Measurements from ENCODE around the gene P3H1. TPM values are rescaled to one million over a fixed set of nuclear protein-coding genes. Genes with fewer than 3 reads are reported as not detected.
"Not testable (repeated sequence)": the region's sequence is repeated elsewhere in the genome, so short reads cannot be mapped to it uniquely, and the experiment has no call there.

P3H1 gene
- total RNA-seq, 1 experiment from 2014 or later = 57.8 TPM

DNA sequence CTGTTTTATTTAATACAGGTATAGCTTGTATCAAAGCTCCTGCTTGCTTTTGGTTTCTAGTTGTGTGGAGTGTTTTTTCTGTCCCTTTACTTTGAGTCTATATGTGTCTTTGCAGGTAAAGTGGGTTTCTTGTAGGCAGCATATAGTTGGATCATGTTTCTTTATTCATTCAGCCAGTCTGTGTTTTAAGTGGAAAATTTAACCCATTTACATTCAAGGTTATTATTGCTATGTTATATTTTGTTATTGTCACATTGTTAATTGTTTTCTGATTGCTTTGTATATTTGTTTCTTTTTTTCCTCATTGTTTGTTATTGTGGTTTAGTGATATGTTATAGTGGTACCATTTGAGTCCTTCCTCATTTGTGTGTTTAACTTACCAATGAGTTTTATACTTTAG is 53.5 kb downstream of the P3H1 start:
- DNase-seq (ENCODE audit: low spot score) = no peak
- H3K4me3 ChIP-seq (ENCODE audit: low read depth, low read length, poor library complexity, severe bottlenecking) = no peak overlapping the region
- ChIA-PET CTCF (no interaction called here), POLR2A (ENCODE audit: low non-redundant PET) (no interaction called here)
- intact Hi-C loops (cut with micrococcal nuclease; ENCODE audit: unreplicated experiment) = no loop called here
- peaks cover 12% of the 10 kb centered on the region for H3K9me3 ChIP-seq (ENCODE audit: low read depth, low read length, poor library complexity, severe bottlenecking)
- TF ChIP-seq EZH2 (IDR thresholded peaks at IDR 0.05; ENCODE audit: borderline replicate concordance, low read depth, low read length, poor library complexity, severe bottlenecking) = no peak
- TF ChIP-seq, protein P1, sequence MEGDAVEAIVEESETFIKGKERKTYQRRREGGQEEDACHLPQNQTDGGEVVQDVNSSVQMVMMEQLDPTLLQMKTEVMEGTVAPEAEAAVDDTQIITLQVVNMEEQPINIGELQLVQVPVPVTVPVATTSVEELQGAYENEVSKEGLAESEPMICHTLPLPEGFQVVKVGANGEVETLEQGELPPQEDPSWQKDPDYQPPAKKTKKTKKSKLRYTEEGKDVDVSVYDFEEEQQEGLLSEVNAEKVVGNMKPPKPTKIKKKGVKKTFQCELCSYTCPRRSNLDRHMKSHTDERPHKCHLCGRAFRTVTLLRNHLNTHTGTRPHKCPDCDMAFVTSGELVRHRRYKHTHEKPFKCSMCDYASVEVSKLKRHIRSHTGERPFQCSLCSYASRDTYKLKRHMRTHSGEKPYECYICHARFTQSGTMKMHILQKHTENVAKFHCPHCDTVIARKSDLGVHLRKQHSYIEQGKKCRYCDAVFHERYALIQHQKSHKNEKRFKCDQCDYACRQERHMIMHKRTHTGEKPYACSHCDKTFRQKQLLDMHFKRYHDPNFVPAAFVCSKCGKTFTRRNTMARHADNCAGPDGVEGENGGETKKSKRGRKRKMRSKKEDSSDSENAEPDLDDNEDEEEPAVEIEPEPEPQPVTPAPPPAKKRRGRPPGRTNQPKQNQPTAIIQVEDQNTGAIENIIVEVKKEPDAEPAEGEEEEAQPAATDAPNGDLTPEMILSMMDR (conservative IDR thresholded peaks at IDR 0.05; ENCODE audit: low read depth, low read length) = no peak
- no peaks in the 10 kb centered on the region for H3K4me1 ChIP-seq (ENCODE audit: insufficient read depth, low read length, poor library complexity, severe bottlenecking)
- BruUV-seq (replicated peaks) = no TSS peak
- peaks cover 48% of the 10 kb centered on the region for H3K36me3 ChIP-seq (ENCODE audit: insufficient read depth, low read length, poor library complexity, severe bottlenecking)
- no peak overlapping the region for H3K27ac ChIP-seq (ENCODE audit: low read depth, low read length, poor library complexity, severe bottlenecking)
- H3K27me3 ChIP-seq (replicated peaks; ENCODE audit: insufficient read depth, low read depth, low read length, poor library complexity) = no peaks in the 10 kb centered on the region

DNA sequence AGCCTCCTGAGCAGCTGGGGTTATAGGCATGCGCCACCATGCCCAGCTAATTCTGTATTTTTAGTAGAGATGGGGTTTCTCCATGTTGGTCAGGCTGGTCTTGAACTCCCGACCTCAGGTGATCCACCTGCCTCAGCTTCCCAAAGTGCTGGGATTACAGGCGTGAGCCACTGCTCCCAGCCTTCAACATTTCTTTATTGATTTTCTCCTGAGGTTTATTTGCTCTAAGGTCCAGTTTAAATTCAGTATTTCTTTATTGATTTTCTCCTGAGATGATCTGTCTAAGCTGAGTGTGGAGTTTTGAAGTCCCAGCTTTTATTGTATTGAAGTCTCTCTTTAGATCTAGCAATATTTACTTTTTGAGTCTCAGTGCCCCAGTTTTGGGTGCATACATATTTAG is 54.0 kb downstream of the P3H1 start:
- peaks cover 12% of the 10 kb centered on the region for H3K9me3 ChIP-seq (ENCODE audit: low read depth, low read length, poor library complexity, severe bottlenecking)
- peaks cover 51% of the 10 kb centered on the region for H3K36me3 ChIP-seq (ENCODE audit: insufficient read depth, low read length, poor library complexity, severe bottlenecking)
- intact Hi-C loops (cut with micrococcal nuclease; ENCODE audit: unreplicated experiment); H3K4me1 ChIP-seq (ENCODE audit: insufficient read depth, low read length, poor library complexity, severe bottlenecking); H3K27me3 ChIP-seq (replicated peaks; ENCODE audit: insufficient read depth, low read depth, low read length, poor library complexity); DNase-seq (ENCODE audit: low spot score); BruUV-seq (replicated peaks); H3K27ac ChIP-seq (ENCODE audit: low read depth, low read length, poor library complexity, severe bottlenecking); POLR2A ChIA-PET (ENCODE audit: low non-redundant PET); H3K4me3 ChIP-seq (ENCODE audit: low read depth, low read length, poor library complexity, severe bottlenecking); CTCF ChIA-PET: not testable (repeated sequence)

DNA sequence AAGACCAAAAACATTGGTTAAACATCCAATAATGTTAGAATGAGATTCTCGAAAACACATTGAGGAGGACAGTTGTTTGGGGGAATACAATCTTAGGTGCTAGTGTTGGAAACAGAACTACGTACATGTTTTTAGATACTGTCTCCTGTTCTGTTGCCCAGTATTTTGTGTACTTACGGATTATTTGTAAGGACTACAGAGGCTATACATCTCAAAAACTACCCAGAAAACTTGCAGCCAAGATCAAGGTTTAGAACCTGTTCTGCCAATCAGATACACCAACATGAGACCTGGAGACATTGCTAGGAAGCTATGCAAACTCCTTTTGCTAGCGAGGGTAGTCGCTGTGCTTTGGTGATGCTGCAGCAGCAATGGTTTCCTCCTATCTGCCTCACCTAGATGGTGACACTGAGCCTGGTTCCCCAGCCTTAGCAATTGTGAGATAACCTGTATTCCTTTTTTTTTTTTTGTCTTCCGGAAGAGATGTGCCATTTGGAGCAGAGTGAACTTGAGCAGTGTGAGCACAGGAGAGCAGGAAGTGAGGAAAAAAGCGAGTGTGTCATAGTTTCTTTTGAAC is 62.9 kb downstream of the P3H1 start:
- H3K27ac ChIP-seq (ENCODE audit: low read depth, low read length, poor library complexity, severe bottlenecking) = no peak overlapping the region
- no peaks in the 10 kb centered on the region for H3K27me3 ChIP-seq (replicated peaks; ENCODE audit: insufficient read depth, low read depth, low read length, poor library complexity)
- no peak for TF ChIP-seq EZH2 (IDR thresholded peaks at IDR 0.05; ENCODE audit: borderline replicate concordance, low read depth, low read length, poor library complexity, severe bottlenecking)
- TF ChIP-seq, protein P1 (conservative IDR thresholded peaks at IDR 0.05; ENCODE audit: low read depth, low read length) = no peak
- H3K4me3 ChIP-seq (ENCODE audit: low read depth, low read length, poor library complexity, severe bottlenecking) = no peak overlapping the region
- H3K36me3 ChIP-seq (ENCODE audit: insufficient read depth, low read length, poor library complexity, severe bottlenecking) = peaks cover 94% of the 10 kb centered on the region
- CTCF ChIA-PET = no interaction called here
- no peaks in the 10 kb centered on the region for H3K4me1 ChIP-seq (ENCODE audit: insufficient read depth, low read length, poor library complexity, severe bottlenecking)
- intact Hi-C loops (cut with micrococcal nuclease; ENCODE audit: unreplicated experiment) = no loop called here
- DNase-seq (ENCODE audit: low spot score) = no peak
- H3K9me3 ChIP-seq (ENCODE audit: low read depth, low read length, poor library complexity, severe bottlenecking) = no peaks in the 10 kb centered on the region
- BruUV-seq (replicated peaks) = no TSS peak
- POLR2A ChIA-PET (ENCODE audit: low non-redundant PET) = no interaction called here

DNA sequence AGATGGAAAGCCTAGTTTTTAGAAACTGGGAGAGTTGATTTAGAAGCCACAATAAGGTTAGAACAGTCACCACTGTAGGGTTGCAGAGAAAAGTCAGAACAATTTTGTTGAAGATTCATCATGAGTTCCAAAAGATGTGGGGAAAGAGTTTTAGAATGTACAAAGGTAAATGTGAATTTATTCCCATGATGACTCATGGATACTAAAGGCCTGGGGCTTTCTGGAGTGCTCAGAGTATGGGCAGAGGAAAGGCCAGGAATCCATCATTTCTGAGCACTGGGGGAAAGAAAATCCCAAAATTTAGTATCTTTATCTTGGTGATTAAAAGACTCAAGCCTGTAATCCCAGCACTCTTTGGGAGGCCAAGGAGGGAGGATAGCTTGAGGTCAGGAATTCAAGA is 66.8 kb downstream of the P3H1 start:
- Histone ChIP-seq H3K4me3 (ENCODE audit: low read depth, low read length, poor library complexity, severe bottlenecking) (no peak overlapping the region), H3K9me3 (ENCODE audit: low read depth, low read length, poor library complexity, severe bottlenecking) (no peaks in the 10 kb centered on the region), H3K27ac (ENCODE audit: low read depth, low read length, poor library complexity, severe bottlenecking) (no peak overlapping the region), H3K27me3 (replicated peaks; ENCODE audit: insufficient read depth, low read depth, low read length, poor library complexity) (no peaks in the 10 kb centered on the region), H3K4me1 (ENCODE audit: insufficient read depth, low read length, poor library complexity, severe bottlenecking) (no peaks in the 10 kb centered on the region), H3K36me3 (ENCODE audit: insufficient read depth, low read length, poor library complexity, severe bottlenecking) (peaks cover 98% of the 10 kb centered on the region)
- ChIA-PET CTCF (no interaction called here), POLR2A (ENCODE audit: low non-redundant PET) (no interaction called here)
- no TSS peak for BruUV-seq (replicated peaks)
- TF ChIP-seq EZH2 (IDR thresholded peaks at IDR 0.05; ENCODE audit: borderline replicate concordance, low read depth, low read length, poor library complexity, severe bottlenecking) = no peak
- TF ChIP-seq, protein P1 (conservative IDR thresholded peaks at IDR 0.05; ENCODE audit: low read depth, low read length) = no peak
- no peak for DNase-seq (ENCODE audit: low spot score)
- intact Hi-C loops (cut with micrococcal nuclease; ENCODE audit: unreplicated experiment) = no loop called here
